Suppressor macrophage treated with lipopolysaccharide for 4 hours (primary cell): Measurements from ENCODE around the gene PCDHA9.
"Not testable (repeated sequence)": the region's sequence is repeated elsewhere in the genome, so short reads cannot be mapped to it uniquely, and the experiment has no call there.

Experiments used
- DNase-seq: peaks from one replicate; pipeline ENCODE4 v3.0.0-alpha.2; 2020

PCDHA9 gene

GRCh38 chr5:140848139-140849102, at the start of gene PCDHA9:
Gene PCDHA9, plus strand, starts transcription at chr5:140848382. Its CDS starts 114 bp downstream, at chr5:140848496.
- DNase-seq: not testable (repeated sequence)

GRCh38 chr5:140800816-140801493, 47.2 kb upstream of the PCDHA9 start, which contains the start of gene PCDHA3:
Gene PCDHA3, plus strand, starts transcription at chr5:140801057.
- no peak for DNase-seq

DNA sequence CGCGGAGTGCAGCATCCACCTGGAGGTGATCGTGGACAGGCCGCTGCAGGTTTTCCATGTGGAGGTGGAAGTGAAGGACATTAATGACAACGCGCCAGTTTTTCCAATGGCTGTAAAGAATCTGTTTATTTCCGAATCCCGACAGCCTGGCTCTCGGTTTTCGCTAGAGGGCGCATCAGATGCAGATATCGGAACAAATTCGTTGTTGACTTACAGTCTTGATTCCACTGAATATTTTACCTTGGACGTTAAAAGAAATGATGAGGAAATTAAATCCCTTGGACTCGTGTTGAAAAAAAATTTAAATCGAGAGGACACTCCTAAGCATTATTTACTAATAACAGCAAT, 46.7 kb upstream of the PCDHA9 start:
- DNase-seq: no peak

GRCh38 chr5:140802381-140802780, 45.8 kb upstream of the PCDHA9 start:
- DNase-seq: not testable (repeated sequence)

GRCh38 chr5:140802781-140803271, 45.4 kb upstream of the PCDHA9 start:
- no peak for DNase-seq

GRCh38 chr5:140806834-140807775, 41.1 kb upstream of the PCDHA9 start, which contains the start of gene PCDHA4:
Gene PCDHA4, plus strand, starts transcription at chr5:140807068.
- peak; percentile 17 for DNase-seq

GRCh38 chr5:140808241-140808888, 39.8 kb upstream of the PCDHA9 start:
- DNase-seq: not testable (repeated sequence)

DNA sequence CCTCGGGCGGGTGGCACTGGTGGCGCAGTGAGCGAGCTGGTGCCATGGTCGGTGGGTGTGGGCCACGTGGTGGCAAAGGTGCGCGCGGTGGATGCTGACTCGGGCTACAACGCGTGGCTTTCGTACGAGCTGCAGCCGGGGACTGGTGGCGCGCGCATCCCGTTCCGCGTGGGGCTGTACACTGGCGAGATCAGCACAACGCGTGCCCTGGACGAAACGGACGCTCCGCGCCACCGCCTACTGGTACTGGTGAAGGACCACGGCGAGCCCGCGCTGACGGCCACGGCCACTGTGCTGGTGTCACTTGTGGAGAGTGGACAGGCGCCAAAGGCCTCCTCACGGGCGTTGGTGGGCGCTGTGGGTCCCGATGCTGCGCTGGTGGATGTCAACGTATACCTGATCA, 39.3 kb upstream of the PCDHA9 start:
- DNase-seq: no peak

GRCh38 chr5:140821375-140822280, 26.6 kb upstream of the PCDHA9 start, which contains the start of gene PCDHA5:
Gene PCDHA5, plus strand, starts transcription at chr5:140821613.
- peak; percentile 22 for DNase-seq

DNA sequence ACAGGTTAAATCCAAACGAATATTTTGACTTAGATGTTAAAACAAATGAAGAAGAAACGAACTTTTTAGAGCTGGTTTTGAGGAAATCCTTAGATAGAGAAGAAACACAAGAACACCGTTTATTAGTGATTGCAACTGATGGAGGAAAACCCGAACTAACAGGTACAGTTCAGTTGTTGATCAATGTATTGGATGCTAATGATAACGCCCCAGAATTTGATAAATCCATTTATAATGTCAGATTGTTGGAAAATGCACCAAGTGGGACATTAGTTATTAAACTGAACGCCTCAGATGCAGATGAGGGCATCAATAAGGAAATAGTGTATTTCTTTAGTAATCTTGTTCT, 25.9 kb upstream of the PCDHA9 start:
- no peak for DNase-seq

- not testable (repeated sequence) for DNase-seq
These were observed 25.2 kb upstream of the PCDHA9 start for GRCh38 chr5:140822969-140823368.

DNA sequence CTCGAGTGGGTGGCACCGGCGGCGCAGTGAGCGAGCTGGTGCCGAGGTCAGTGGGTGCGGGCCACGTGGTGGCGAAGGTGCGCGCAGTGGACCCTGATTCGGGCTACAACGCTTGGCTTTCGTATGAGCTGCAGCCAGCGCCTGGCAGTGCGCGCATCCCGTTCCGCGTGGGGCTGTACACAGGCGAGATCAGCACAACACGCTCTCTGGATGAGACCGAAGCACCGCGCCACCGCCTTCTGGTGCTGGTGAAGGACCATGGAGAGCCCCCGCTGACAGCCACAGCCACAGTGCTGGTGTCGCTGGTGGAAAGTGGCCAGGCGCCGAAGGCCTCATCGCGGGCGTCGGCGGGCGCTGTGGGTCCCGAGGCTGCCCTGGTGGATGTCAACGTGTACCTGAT, 24.7 kb upstream of the PCDHA9 start:
- DNase-seq: no peak

GRCh38 chr5:140827704-140828361, 20.3 kb upstream of the PCDHA9 start, which contains the start of gene PCDHA6:
Gene PCDHA6, plus strand, starts transcription at chr5:140827960. Its CDS starts 132 bp downstream, at chr5:140828092.
- no peak for DNase-seq

- DNase-seq: no peak
These were observed 19.8 kb upstream of the PCDHA9 start for GRCh38 chr5:140828362-140828737.

GRCh38 chr5:140829511-140830501, 18.4 kb upstream of the PCDHA9 start:
- not testable (repeated sequence) for DNase-seq

- no peak for DNase-seq
These were observed 14.2 kb upstream of the PCDHA9 start, which contains the start of gene PCDHA7 for GRCh38 chr5:140833993-140834392. Gene PCDHA7, plus strand, starts transcription at chr5:140834269. Its CDS starts 115 bp downstream, at chr5:140834384.

DNA sequence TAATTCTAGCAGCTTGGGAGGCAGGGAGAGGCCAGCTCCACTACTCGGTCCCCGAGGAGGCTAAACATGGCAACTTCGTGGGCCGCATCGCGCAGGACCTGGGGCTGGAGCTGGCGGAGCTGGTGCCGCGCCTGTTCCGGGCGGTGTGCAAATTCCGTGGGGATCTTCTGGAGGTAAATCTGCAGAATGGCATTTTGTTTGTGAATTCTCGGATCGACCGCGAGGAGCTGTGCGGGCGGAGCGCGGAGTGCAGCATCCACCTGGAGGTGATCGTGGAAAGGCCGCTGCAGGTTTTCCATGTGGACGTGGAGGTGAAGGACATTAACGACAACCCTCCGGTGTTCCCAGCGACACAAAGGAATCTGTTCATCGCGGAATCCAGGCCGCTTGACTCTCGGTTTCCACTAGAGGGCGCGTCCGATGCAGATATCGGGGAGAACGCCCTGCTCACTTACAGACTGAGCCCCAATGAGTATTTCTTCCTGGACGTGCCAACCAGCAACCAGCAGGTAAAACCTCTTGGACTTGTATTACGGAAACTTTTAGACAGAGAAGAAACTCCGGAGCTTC, 13.7 kb upstream of the PCDHA9 start:
- not testable (repeated sequence) for DNase-seq
